Measurements from ENCODE around the gene BTBD9. TPM values are rescaled to one million over a fixed set of nuclear protein-coding genes. Genes with fewer than 3 reads are reported as not detected.

BTBD9 gene
- polyA plus RNA-seq, 1 donor from 2014 or later: 15.2 TPM

DNA sequence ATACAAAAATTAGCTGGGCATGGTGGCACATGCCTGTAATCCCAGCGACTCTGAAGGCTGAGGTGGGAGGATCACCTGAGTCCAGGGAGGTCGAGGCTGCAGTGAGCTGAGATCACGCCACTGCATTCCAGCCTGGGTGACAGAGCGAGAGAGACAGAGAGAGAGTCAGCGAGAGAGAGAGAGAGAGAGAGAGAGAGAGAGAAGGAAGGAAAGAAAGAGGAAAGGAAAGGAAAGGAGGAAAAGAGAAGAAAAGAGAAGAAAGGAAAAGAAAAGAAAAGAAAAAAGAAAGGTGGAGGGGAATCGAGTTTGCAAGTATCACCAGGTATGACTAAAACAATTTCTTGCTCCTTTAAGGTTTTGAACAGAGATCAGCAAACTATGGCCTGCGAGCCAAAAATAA, 152.3 kb downstream of the BTBD9 start:
- H3K4me3 Mint-ChIP-seq: no peak overlapping the region
- no peaks in the 10 kb centered on the region for H3K36me3 Mint-ChIP-seq
- H3K27me3 Mint-ChIP-seq: no peaks in the 10 kb centered on the region
- peaks cover 3 to 5% (median 4%) of the 10 kb centered on the region in 3 donors for H3K4me1 Mint-ChIP-seq
- H3K27ac Mint-ChIP-seq: no peak overlapping the region
- no peaks in the 10 kb centered on the region for H3K9me3 Mint-ChIP-seq

DNA sequence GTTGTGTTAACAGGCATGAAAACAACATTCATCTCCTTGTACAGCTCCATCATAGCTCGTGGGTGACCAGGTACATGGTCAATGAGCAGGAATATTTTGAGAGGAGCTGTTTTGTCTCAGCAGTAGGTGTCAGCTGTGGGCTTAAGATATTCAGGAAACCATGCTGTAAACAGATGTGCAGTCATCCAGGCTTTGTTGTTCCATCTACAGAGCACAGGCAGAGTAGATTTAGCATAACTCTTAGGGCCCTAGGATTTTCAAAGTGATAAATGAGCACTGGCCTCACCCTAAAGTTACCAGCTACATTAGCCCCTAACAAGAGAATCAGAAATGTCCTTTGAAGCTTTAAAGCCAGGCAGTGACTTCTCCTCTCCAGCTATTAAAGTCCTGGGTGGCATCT, 154.2 kb downstream of the BTBD9 start:
- no peaks in the 10 kb centered on the region for H3K36me3 Mint-ChIP-seq
- H3K9me3 Mint-ChIP-seq: no peaks in the 10 kb centered on the region

DNA sequence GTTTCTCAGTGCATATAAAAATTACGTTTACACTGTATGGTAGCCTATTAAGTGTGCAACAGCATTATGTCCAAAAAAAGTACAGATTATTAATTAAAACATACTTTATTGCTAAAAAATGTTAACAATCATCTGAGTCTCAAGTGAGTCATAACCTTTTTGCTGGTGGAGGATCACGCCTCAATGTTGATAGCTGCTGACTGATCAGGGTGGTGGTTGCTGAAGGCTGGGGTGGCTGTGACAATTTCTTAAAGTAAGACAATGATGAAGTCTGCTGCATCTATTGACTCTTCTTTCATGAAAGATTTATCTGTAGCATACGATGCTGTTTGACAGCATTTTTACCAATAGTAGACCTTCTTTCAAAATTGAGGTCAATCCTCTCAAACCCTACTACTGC, 155.1 kb downstream of the BTBD9 start:
- Mint-ChIP-seq H3K36me3 (no peaks in the 10 kb centered on the region), H3K4me1 (peaks cover 2 to 5% (median 4%) of the 10 kb centered on the region in 3 donors), H3K27me3 (no peaks in the 10 kb centered on the region), H3K4me3 (no peak overlapping the region), H3K9me3 (no peaks in the 10 kb centered on the region), H3K27ac (peak overlapping the region in 1 of 3 donors; percentile 22)

More for the DNA sequence above, 154.2 kb downstream of the BTBD9 start:
- Mint-ChIP-seq H3K27ac (no peak overlapping the region), H3K27me3 (no peaks in the 10 kb centered on the region), H3K4me3 (no peak overlapping the region), H3K4me1 (peaks cover 3 to 5% (median 4%) of the 10 kb centered on the region in 3 donors)

DNA sequence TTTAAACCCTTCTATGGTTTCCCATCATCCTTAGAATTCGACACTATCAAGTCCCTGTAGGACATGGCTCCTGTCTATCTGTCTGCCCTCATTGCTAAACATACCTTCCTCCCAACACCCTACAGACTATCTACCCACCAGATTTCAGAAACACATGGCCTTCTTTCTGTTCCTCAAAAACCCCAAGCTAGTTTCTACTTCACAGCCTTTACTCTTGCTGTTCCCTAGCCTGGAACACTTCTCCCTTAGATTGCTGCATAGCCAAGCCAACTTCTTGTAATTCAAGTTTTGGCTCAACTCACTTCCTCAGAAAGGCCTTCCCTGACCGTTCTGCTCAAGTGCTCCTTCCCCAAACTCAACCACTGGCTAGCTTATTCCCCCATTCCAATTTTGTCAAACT, 156.2 kb downstream of the BTBD9 start:
- Mint-ChIP-seq H3K4me1 (peaks cover 3 to 5% (median 4%) of the 10 kb centered on the region in 3 donors), H3K4me3 (no peak overlapping the region), H3K9me3 (no peaks in the 10 kb centered on the region), H3K27ac (no peak overlapping the region), H3K27me3 (no peaks in the 10 kb centered on the region), H3K36me3 (no peaks in the 10 kb centered on the region)

DNA sequence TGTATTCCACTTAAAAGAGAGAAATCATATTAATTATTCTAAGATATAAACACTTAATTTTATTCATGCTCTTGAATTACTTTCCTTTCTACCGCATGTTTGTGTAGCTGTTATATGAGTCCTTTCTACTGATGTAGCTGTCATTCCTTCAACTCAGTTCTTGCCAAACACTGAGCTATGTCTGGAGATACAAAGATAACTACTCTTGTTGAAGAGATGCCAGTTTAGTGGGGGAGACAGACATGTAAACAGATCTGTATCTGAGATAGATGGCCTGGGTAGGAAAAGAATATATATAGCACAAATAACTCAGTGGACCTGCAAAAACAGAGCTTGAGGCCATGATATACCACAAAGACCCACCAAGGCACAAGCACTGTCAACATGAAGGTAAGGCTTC, 157.3 kb downstream of the BTBD9 start:
- Mint-ChIP-seq H3K4me1 (peaks cover 3 to 5% (median 4%) of the 10 kb centered on the region in 3 donors), H3K27ac (no peak overlapping the region), H3K27me3 (no peaks in the 10 kb centered on the region), H3K4me3 (no peak overlapping the region), H3K9me3 (no peaks in the 10 kb centered on the region), H3K36me3 (no peaks in the 10 kb centered on the region)

DNA sequence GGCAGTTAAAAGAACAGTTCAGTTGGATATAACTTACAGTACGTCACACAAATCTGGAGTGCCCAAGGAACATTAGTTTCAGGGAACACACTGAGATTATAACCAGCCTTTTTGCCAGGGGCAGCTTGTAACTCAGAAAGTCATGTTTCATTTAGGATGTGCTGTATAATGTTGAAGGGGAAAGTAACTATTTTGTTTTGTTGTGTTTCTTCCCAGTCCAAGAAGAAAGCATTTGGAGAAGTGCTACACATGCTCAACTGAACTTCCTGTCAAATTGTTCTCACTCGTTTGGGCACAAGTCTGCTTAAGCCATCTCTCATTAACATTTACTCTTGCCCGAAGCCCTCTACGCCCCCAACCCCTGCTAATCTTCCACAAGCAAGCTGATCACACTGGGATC, 157.9 kb downstream of the BTBD9 start:
- Mint-ChIP-seq H3K4me1 (peaks cover 3 to 5% (median 4%) of the 10 kb centered on the region in 3 donors), H3K4me3 (no peak overlapping the region), H3K27me3 (no peaks in the 10 kb centered on the region), H3K27ac (no peak overlapping the region), H3K36me3 (no peaks in the 10 kb centered on the region), H3K9me3 (no peaks in the 10 kb centered on the region)

DNA sequence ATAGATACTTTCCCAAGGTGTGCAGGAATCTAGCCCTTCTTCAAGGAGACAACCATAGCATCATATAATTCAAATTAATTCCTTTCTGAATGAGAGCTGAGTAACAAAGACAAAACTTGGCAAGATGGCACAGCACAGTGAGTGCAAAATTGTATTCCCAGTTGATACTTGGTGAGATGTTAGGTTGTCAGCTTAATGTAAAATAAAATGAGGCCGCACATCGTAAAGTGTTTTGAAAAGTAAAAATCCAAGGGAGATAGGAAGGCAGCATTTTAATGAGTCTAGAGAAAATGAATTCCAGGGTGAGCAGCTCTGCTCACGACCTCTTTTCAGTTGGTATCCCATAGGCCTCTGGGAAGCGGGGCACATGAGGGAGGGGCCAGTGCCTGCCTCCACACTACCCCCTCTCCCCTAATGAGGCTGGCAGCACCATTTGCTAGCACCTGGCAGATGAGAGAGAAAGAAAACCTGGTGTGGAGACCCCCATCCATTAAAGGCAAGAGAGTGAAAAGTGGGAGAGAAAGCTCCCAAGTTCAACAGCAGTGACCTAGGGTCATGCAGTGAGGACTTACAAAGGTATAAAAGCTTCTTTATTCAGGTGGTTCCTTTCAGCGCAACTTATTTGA, 158.4 kb downstream of the BTBD9 start:
- no peak overlapping the region for H3K27ac Mint-ChIP-seq

DNA sequence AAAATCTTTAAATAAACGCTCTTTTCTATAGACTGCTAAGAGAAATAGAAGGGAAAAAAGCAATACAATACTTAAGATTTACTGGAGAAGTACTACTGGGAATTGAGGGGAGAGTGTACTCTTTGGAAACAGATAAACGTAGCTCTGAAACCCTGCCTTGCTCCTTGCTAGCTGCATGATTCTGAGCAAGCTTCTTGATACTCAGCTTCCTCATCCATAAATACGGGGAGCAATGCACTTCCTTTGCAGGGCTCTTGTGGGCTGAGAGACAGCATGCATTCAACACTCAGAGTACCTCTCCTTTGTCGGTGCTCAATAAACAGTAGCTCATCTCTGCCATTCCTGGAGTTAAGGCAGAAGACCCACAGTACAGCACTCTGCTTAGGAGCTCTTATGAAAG, 159.7 kb downstream of the BTBD9 start:
- Mint-ChIP-seq H3K9me3 (no peaks in the 10 kb centered on the region), H3K4me1 (peaks cover 0 to 3% (median 1%) of the 10 kb centered on the region in 3 donors), H3K27ac (no peak overlapping the region), H3K36me3 (no peaks in the 10 kb centered on the region), H3K4me3 (no peak overlapping the region), H3K27me3 (no peaks in the 10 kb centered on the region)

More for the DNA sequence above, 158.4 kb downstream of the BTBD9 start:
- Mint-ChIP-seq H3K36me3 (no peaks in the 10 kb centered on the region), H3K4me3 (no peak overlapping the region), H3K4me1 (peaks cover 3 to 5% (median 4%) of the 10 kb centered on the region in 3 donors), H3K27me3 (no peaks in the 10 kb centered on the region), H3K9me3 (no peaks in the 10 kb centered on the region)

DNA sequence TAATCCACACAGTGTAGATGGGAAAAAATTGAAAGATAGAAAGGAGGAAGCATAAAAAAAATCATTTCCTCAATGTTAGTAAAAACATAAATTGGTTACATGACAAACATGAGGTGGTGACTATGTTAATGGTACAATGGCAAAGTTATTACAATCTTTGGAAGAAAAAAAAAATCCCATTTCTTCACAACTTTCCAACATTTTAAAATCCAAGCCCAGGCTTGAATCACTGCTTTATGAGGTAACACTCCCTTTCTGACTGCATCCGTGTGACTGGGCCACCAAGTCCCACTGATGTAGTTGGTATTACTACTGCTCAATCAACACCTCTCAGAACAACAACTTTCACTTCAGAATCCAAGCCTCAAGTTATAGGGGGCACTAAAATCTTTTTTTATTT, 160.4 kb downstream of the BTBD9 start:
- Mint-ChIP-seq H3K9me3 (no peaks in the 10 kb centered on the region), H3K4me3 (no peak overlapping the region), H3K27me3 (no peaks in the 10 kb centered on the region), H3K4me1 (peaks cover 0 to 2% (median 1%) of the 10 kb centered on the region in 3 donors), H3K27ac (no peak overlapping the region), H3K36me3 (peaks cover under 1% of the 10 kb centered on the region)

DNA sequence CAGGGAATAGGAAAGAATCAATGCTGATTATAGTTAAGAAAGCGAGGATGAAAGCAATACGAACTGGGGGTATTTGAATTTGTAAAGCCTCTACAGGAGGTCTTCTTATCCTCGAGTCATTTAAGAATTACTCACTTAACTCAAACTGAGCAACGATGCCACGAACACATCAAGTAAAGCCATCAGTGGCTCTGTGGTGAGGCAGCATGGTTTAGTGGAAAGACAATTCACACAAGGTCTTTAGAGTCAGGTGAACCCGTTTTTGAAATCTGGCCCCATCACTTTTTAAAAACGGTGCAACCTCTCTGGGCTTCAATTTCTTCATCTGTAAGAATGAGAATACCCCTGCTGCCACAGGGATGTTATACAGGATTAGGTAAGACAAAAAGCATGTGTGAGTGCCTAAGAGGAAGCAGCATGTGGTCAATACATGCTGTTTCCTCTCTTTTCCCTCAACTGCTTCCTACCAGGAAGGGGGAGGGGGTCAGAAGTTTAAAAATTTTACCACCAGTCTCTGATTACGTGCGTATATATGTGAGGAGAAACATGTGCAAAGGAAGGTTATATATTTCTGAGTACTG, 162.0 kb downstream of the BTBD9 start:
- Mint-ChIP-seq H3K27ac (no peak overlapping the region), H3K4me3 (no peak overlapping the region), H3K36me3 (peaks cover 4% of the 10 kb centered on the region), H3K27me3 (no peaks in the 10 kb centered on the region), H3K9me3 (no peaks in the 10 kb centered on the region), H3K4me1 (peaks cover 0 to 2% (median 1%) of the 10 kb centered on the region in 3 donors)

DNA sequence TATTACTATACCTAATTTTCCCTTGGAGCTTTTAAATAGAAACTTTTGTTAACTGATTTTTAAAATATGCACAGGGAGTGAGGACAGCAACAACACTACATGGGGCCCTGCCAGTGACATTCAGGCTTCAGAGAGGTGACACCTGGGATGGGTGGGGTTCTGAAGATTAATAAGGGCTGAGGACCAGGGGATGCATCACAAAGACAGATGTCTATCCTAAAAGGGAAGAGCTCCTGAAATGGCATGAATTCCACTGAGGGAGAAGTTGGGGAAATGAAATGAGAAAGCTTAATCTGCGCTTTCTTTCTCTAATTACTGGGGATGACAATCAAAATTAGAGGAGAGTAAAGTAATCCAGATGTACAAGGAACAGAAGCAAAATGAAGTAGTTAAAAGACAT, 162.8 kb downstream of the BTBD9 start:
- Mint-ChIP-seq H3K4me1 (peaks cover 0 to 2% (median 1%) of the 10 kb centered on the region in 3 donors), H3K9me3 (no peaks in the 10 kb centered on the region), H3K36me3 (peaks cover 4% of the 10 kb centered on the region), H3K4me3 (no peak overlapping the region), H3K27ac (no peak overlapping the region), H3K27me3 (no peaks in the 10 kb centered on the region)

DNA sequence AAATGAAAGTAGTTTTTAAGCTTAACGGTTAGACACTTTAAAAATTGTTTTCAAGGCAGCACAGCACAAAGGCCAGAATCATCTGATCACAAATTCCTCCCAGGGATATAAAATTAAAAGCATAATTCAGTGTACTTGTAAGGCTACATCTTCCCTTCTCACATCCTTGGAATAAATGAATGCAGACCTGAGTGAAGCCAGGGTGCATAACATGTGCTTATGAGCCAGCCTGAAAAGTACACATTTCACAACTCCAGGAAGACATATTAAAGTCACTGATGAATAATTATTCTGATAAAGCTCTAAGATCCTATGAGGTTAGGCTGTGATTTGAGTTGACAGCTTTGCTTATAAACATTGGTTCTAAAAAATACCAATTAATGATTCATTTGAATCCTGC, 163.6 kb downstream of the BTBD9 start:
- H3K9me3 Mint-ChIP-seq: no peaks in the 10 kb centered on the region
- no peak overlapping the region for H3K4me3 Mint-ChIP-seq

DNA sequence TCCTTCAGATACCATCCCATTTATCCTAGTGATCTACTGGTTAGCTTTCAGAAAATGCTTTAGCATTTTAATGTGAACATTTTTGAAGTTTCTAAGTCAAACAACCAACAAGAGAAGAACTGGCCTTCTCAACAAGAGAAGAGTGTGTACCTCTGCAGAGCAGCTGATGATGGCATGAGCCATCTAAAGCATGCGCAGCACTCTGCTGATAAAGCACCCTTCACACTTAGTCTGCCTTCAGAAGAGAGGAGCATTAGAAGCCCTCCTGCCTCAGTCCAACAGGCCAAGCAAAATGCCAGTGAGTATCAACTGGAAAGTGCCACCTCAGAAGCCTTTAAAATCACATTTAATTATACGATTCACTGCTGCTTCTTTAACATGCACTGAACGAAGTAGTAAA, 169.2 kb downstream of the BTBD9 start:
- H3K36me3 Mint-ChIP-seq: peaks cover 7% of the 10 kb centered on the region
- H3K4me1 Mint-ChIP-seq: peaks cover 0 to 2% (median 0%) of the 10 kb centered on the region in 3 donors
- H3K9me3 Mint-ChIP-seq: no peaks in the 10 kb centered on the region
- H3K27ac Mint-ChIP-seq: no peak overlapping the region
- no peak overlapping the region for H3K4me3 Mint-ChIP-seq
- H3K27me3 Mint-ChIP-seq: no peaks in the 10 kb centered on the region

More for the DNA sequence above, 163.6 kb downstream of the BTBD9 start:
- Mint-ChIP-seq H3K36me3 (peaks cover 4% of the 10 kb centered on the region), H3K27me3 (no peaks in the 10 kb centered on the region), H3K27ac (no peak overlapping the region), H3K4me1 (peaks cover 0 to 2% (median 1%) of the 10 kb centered on the region in 3 donors)

DNA sequence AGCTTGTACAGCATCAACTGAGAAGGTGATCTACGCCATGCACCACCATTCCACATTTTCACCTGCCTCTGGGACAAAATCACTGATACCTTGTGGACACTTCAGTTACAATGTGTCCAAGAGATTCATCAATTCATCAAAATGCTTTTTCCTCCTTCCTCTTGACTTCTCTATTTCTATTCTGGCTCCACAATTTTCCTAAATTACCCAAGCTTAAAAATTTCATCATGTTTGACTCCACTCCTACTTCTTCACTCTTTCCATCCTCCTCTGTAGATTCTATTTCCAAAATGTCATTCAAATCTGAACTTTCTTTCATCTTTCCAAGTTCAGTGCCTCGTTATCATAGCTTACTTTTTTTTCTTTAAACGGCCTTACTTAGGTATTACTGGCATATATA, 172.2 kb downstream of the BTBD9 start:
- no peak overlapping the region for H3K4me3 Mint-ChIP-seq
- H3K4me1 Mint-ChIP-seq: peaks cover 0 to 8% (median 5%) of the 10 kb centered on the region in 3 donors
- no peak overlapping the region for H3K27ac Mint-ChIP-seq
- H3K27me3 Mint-ChIP-seq: no peaks in the 10 kb centered on the region
- H3K36me3 Mint-ChIP-seq: peaks cover 4% of the 10 kb centered on the region
- peaks cover 0 to 4% (median 3%) of the 10 kb centered on the region in 3 donors for H3K9me3 Mint-ChIP-seq

DNA sequence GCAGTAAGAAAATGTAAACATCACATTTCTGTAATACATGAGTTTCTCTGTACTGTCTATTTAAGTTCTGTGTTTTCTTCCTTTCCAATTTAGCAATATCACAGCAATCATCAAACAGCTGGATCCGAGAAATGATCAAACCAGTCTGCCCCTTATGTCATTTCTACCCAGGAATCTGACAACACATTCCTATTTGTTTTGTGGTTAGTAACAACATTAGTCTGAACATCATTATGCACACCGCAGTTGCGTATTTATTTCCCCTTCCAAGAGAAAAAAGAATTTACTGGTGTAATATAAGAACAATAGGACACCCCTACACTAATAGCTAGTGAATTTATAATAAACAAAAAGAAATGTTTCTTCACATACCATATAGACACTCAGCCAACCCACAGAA, 179.5 kb downstream of the BTBD9 start:
- Mint-ChIP-seq H3K27me3 (no peaks in the 10 kb centered on the region), H3K27ac (no peak overlapping the region), H3K9me3 (peaks cover 0 to 4% (median 3%) of the 10 kb centered on the region in 3 donors), H3K4me3 (no peak overlapping the region), H3K4me1 (peaks cover 4 to 17% (median 7%) of the 10 kb centered on the region in 3 donors), H3K36me3 (peaks cover 11% of the 10 kb centered on the region)

DNA sequence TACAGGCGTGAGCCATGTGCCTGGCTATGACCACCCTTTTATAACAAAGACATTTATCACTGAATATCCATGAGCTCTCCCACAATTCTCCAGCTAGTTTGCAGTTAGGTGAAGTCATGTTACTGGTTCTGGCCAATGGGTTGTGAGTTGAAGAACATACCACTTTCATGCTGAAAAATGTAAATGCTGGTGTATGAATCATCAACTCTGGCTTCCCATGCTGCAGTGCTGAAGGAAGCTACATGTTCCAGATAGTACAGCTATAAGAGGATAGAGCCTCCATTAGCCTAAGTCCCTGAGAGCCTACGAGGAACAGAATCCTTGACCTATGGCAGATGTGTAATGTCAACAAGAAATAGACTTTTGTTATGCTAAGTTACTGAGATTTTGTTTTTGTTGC, 180.4 kb downstream of the BTBD9 start:
- H3K4me1 Mint-ChIP-seq: peaks cover 4 to 17% (median 7%) of the 10 kb centered on the region in 3 donors
- peaks cover 11% of the 10 kb centered on the region for H3K36me3 Mint-ChIP-seq
- H3K27ac Mint-ChIP-seq: no peak overlapping the region
- peaks cover 0 to 4% (median 3%) of the 10 kb centered on the region in 3 donors for H3K9me3 Mint-ChIP-seq
- H3K27me3 Mint-ChIP-seq: no peaks in the 10 kb centered on the region
- H3K4me3 Mint-ChIP-seq: no peak overlapping the region

Data from IgD-negative memory B cell (primary cell).